K562 (cell line): ENCODE data around the gene UBA7. TPM values are rescaled to one million over a fixed set of nuclear protein-coding genes. Genes with fewer than 3 reads are reported as not detected.

Source experiments
- C11orf30 ChIP-seq: fragments of 450-650 bp; IDR thresholded peaks from 2 replicates; pipeline ENCODE4 v1.6.1; 2016; ENCODE audit warnings: low read depth, mild to moderate bottlenecking
- CEBPG ChIP-seq, 3 experiments: fragments of 200-800 bp in 1 of 3; sonication (Bioruptor generic) in 1 of 3; sonication (generic) in 1 of 3; formaldehyde crosslinking in 1 of 3; IDR thresholded peaks in 2 of 3; conservative IDR thresholded peaks in 1 of 3; 2 replicates each; pipeline versions ENCODE4 v1.6.1 to v1.8.0; 2016 to 2022; ENCODE audit warnings: missing compliant biosample characterization in 2 of 3, missing genetic modification characterization in 2 of 3, mild to moderate bottlenecking in 1 of 3, missing genetic modification reagents in 1 of 3
- MXI1 ChIP-seq: IDR thresholded peaks from 2 replicates; pipeline ENCODE4 v1.6.1; 2011; ENCODE audit warnings: low read depth, mild to moderate bottlenecking, improper control_type of control experiment, low read length
- PCBP1 ChIP-seq: fragments of 200-400 bp; formaldehyde crosslinking; IDR thresholded peaks from 2 replicates; pipeline ENCODE4 v1.6.1; 2018; ENCODE audit warnings: mild to moderate bottlenecking, low read depth, low read length; ENCODE audit not compliant: poor library complexity, severe bottlenecking
- SMAD4 ChIP-seq: fragments of 250-450 bp; sonication (Bioruptor Pico); conservative IDR thresholded peaks from 2 replicates; pipeline ENCODE4 v1.8.0; 2021; ENCODE audit warnings: inconsistent platforms, mild to moderate bottlenecking, moderate library complexity
- SP1 ChIP-seq: sonication (generic); formaldehyde crosslinking; IDR thresholded peaks from 2 replicates; pipeline ENCODE4 v1.8.1; 2022; ENCODE audit warnings: mild to moderate bottlenecking, missing genetic modification reagents
- TEAD4 ChIP-seq, 2 experiments: sonication (generic) in 1 of 2; formaldehyde crosslinking in 1 of 2; IDR thresholded peaks; 2 replicates each; pipeline versions ENCODE4 v1.6.1 to v1.8.0; 2012 to 2022; ENCODE audit warnings: borderline replicate concordance in 1 of 2, inconsistent platforms in 1 of 2, low read length in 1 of 2, mild to moderate bottlenecking in 1 of 2, missing genetic modification reagents in 1 of 2
- ZNF3 ChIP-seq: fragments of 250-450 bp; sonication (Bioruptor Pico); IDR thresholded peaks from 2 replicates; pipeline ENCODE4 v1.5.0; 2021; ENCODE audit warnings: mild to moderate bottlenecking, moderate library complexity
- ZNF586 ChIP-seq: fragments of 450-650 bp; formaldehyde crosslinking; conservative IDR thresholded peaks from 2 replicates; pipeline ENCODE4 v1.4.0; 2020; ENCODE audit warnings: mild to moderate bottlenecking, moderate library complexity
- polyA plus RNA-seq, 8 experiments: library from polyadenylated mRNA; depleted of rRNA in 4 of 8; stranded (reverse) in 5 of 8; unstranded in 3 of 8; fragments of >200 nt; fragmentation: Nextera tagmentation in 2 of 8; fragmentation: Illumina TruSeq in 1 of 8; extraction: Ambion mirVana in 2 of 8; extraction: Trizol in 1 of 8; gene quantifications; 2 replicates each; pipeline versions ENCODE4 v1.2.1 to v1.2.3, GENCODE V29; 2011 to 2014; ENCODE audit warnings: inconsistent platforms in 1 of 8, missing spikeins in 1 of 8
- total RNA-seq, 7 experiments: library from RNA; depleted of rRNA in 6 of 7; stranded (reverse); fragments of >200 nt in 6 of 7; fragmentation: Illumina TruSeq in 2 of 7; extraction: Trizol in 2 of 7; gene quantifications; 2 replicates each; pipeline versions ENCODE4 v1.2.1 to v1.2.3, GENCODE V29; 2011 to 2021; ENCODE audit warnings: low replicate concordance in 1 of 7
- TF ChIP-seq, protein P1 (sequence below): fragments of 250-450 bp; sonication (Bioruptor Pico); IDR thresholded peaks from 2 replicates; pipeline ENCODE4 v1.8.0; 2022; ENCODE audit warnings: inconsistent platforms, mild to moderate bottlenecking, moderate library complexity, borderline replicate concordance
- TF ChIP-seq, protein P2 (sequence below): fragments of 250-450 bp; sonication (Bioruptor Pico); IDR thresholded peaks from 2 replicates; pipeline ENCODE4 v1.8.0; 2021; ENCODE audit warnings: mild to moderate bottlenecking, moderate library complexity
- TF ChIP-seq, protein P3 (sequence below): fragments of 450-650 bp; formaldehyde crosslinking; IDR thresholded peaks from 2 replicates; pipeline ENCODE4 v1.4.0; 2020; ENCODE audit warnings: mild to moderate bottlenecking
- TF ChIP-seq, protein P4 (sequence below): fragments of 250-450 bp; sonication (Bioruptor Pico); IDR thresholded peaks from 2 replicates; pipeline ENCODE4 v1.8.0; 2022; ENCODE audit warnings: moderate library complexity, mild to moderate bottlenecking, inconsistent platforms

Gene UBA7
- total and polyA plus RNA-seq, 9 of the 15 experiments (the other 6 are each of a cell fraction or from before 2014, with no cell fraction given) = 0.17 to 3.3 (median 2.0) TPM

DNA sequence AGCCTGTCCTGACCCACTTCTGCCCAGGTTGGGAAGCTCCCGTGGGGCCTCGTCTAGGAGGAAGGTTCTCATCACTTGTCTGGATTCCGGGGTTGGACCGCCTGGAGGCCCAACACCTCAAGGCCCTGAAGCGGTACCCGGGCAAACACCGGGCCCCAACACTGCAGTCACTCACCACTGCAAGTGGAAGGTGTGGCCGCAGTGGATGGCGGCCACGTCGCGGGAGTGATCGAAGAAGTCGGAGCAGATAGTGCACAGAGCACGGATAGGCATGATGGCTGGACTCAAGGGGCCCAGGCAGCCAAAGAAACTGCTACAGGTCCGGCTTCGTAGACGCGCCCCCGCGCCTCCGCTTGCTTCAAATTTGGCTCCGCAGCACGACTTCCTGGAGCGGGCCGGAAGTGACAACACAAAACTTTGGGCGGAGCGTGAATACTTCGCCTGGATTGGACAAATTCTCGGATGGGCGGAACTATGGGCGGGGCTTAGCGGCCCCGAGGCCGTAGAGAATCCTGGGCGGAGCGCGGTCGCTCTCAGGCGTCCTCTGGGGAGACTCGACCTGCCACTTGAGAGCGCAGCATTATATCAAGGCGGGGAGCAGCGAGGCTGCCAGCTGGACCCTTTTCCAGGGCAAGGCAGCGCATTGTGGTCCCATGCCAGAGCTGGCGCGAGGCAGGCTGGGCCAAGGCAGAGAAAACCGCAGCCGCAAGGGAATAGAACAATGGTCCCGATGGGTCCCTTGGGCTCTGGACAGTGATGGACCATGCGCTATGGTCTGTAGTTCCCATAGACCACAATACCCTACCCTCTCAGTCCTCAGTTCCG lies 42.6 kb upstream of the UBA7 start, which contains the start of gene TRAIP (continued):
- no peak for TF ChIP-seq MXI1
- TF ChIP-seq TEAD4 (IDR thresholded peaks at IDR 0.05; ENCODE audit: low read length) = no peak
- TF ChIP-seq TEAD4 (CRISPR knock-in tag; IDR thresholded peaks at IDR 0.05; ENCODE audit: borderline replicate concordance) = no peak
- peak; percentile 90 for TF ChIP-seq C11orf30
- TF ChIP-seq, protein P1, sequence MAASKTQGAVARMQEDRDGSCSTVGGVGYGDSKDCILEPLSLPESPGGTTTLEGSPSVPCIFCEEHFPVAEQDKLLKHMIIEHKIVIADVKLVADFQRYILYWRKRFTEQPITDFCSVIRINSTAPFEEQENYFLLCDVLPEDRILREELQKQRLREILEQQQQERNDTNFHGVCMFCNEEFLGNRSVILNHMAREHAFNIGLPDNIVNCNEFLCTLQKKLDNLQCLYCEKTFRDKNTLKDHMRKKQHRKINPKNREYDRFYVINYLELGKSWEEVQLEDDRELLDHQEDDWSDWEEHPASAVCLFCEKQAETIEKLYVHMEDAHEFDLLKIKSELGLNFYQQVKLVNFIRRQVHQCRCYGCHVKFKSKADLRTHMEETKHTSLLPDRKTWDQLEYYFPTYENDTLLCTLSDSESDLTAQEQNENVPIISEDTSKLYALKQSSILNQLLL (CRISPR knock-in tag) = no peak
- TF ChIP-seq ZNF3 (CRISPR knock-in tag) = no peak
- TF ChIP-seq, protein P2, sequence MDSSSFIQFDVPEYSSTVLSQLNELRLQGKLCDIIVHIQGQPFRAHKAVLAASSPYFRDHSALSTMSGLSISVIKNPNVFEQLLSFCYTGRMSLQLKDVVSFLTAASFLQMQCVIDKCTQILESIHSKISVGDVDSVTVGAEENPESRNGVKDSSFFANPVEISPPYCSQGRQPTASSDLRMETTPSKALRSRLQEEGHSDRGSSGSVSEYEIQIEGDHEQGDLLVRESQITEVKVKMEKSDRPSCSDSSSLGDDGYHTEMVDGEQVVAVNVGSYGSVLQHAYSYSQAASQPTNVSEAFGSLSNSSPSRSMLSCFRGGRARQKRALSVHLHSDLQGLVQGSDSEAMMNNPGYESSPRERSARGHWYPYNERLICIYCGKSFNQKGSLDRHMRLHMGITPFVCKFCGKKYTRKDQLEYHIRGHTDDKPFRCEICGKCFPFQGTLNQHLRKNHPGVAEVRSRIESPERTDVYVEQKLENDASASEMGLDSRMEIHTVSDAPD = no peak
- TF ChIP-seq, protein P3, sequence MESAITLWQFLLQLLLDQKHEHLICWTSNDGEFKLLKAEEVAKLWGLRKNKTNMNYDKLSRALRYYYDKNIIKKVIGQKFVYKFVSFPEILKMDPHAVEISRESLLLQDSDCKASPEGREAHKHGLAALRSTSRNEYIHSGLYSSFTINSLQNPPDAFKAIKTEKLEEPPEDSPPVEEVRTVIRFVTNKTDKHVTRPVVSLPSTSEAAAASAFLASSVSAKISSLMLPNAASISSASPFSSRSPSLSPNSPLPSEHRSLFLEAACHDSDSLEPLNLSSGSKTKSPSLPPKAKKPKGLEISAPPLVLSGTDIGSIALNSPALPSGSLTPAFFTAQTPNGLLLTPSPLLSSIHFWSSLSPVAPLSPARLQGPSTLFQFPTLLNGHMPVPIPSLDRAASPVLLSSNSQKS (CRISPR knock-in tag) = no peak
- TF ChIP-seq SMAD4 = no peak
- TF ChIP-seq PCBP1 = no peak
- TF ChIP-seq SP1 (CRISPR knock-in tag) = peak; percentile 70
- TF ChIP-seq, protein P4, sequence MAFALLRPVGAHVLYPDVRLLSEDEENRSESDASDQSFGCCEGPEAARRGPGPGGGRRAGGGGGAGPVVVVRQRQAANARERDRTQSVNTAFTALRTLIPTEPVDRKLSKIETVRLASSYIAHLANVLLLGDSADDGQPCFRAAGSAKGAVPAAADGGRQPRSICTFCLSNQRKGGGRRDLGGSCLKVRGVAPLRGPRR (CRISPR knock-in tag) = no peak
- TF ChIP-seq CEBPG (CRISPR knock-in tag; IDR thresholded peaks at IDR 0.05) = no peak
- TF ChIP-seq CEBPG (tag; conservative IDR thresholded peaks at IDR 0.05 in 1 of 2, IDR thresholded peaks at IDR 0.05 in 1 of 2) = no peak
- TF ChIP-seq ZNF586 (CRISPR knock-in tag) = no peak
